OCI-LY7 (cell line): Measurements from ENCODE around the gene LINC01488.

Source experiments
- CTCF ChIP-seq: fragments of 200-600 bp; sonication (generic); conservative IDR thresholded peaks from 2 replicates; pipeline ENCODE4 v1.5.1; 2014; ENCODE audit warnings: mild to moderate bottlenecking, antibody characterized with exemption, low read length, moderate library complexity, mixed read lengths
- EZH2phosphoT487 ChIP-seq: fragments of 200-600 bp; sonication (generic); IDR thresholded peaks from 2 replicates; pipeline ENCODE4 v1.6.1; 2018; ENCODE audit warnings: low read depth, borderline replicate concordance, mild to moderate bottlenecking, mixed run types, antibody characterized with exemption, low read length, moderate library complexity, mixed read lengths

GRCh38 chr11:69504127-69504526 is 22.7 kb downstream of the LINC01488 start:
- TF ChIP-seq CTCF = no peak
- no peak for TF ChIP-seq EZH2phosphoT487
